Subcutaneous abdominal adipose tissue (tissue), 5 donors: ENCODE data around the gene ATRAID.
"Not testable (repeated sequence)": the region's sequence is repeated elsewhere in the genome, so short reads cannot be mapped to it uniquely, and the experiment has no call there.

Experiments used
- H3K27ac ChIP-seq: one replicate; pipeline ENCODE4 v1.7.0; 2013; ENCODE audit warnings: low read depth, mild to moderate bottlenecking, inconsistent platforms, low read length, moderate library complexity
- H3K27me3 ChIP-seq, 5 donors: one replicate each; pipeline ENCODE4 v1.7.0; 2013; ENCODE audit warnings: low read length in 5 of 5, inconsistent platforms in 1 of 5; ENCODE audit not compliant: control insufficient read depth in 5 of 5, insufficient read depth in 4 of 5
- H3K36me3 ChIP-seq, 5 donors: one replicate each; pipeline ENCODE4 v1.7.0; 2013; ENCODE audit warnings: low read length in 5 of 5; ENCODE audit not compliant: control insufficient read depth in 5 of 5, insufficient read depth in 5 of 5
- H3K4me1 ChIP-seq, 5 donors: one replicate each; pipeline ENCODE4 v1.7.0; 2013; ENCODE audit warnings: low read length in 5 of 5, mild to moderate bottlenecking in 3 of 5, moderate library complexity in 1 of 5; ENCODE audit not compliant: control insufficient read depth in 5 of 5, insufficient read depth in 5 of 5
- H3K4me3 ChIP-seq, 5 donors: one replicate each; pipeline ENCODE4 v1.7.0; 2013; ENCODE audit warnings: low read length in 5 of 5, low read depth in 1 of 5
- H3K9ac ChIP-seq, 5 donors: one replicate each; pipeline ENCODE4 v1.7.0; 2013; ENCODE audit warnings: low read length in 5 of 5, mild to moderate bottlenecking in 4 of 5, moderate library complexity in 3 of 5
- H3K9me3 ChIP-seq, 5 donors: one replicate each; pipeline ENCODE4 v1.7.0; 2013; ENCODE audit warnings: low read length in 5 of 5; ENCODE audit not compliant: control insufficient read depth in 5 of 5
- donor health status: healthy.
- donor health status: healthy.
- donor health status: healthy.
- donor health status: healthy.
- donor health status: healthy.

ATRAID gene, protein sequence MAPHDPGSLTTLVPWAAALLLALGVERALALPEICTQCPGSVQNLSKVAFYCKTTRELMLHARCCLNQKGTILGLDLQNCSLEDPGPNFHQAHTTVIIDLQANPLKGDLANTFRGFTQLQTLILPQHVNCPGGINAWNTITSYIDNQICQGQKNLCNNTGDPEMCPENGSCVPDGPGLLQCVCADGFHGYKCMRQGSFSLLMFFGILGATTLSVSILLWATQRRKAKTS

DNA sequence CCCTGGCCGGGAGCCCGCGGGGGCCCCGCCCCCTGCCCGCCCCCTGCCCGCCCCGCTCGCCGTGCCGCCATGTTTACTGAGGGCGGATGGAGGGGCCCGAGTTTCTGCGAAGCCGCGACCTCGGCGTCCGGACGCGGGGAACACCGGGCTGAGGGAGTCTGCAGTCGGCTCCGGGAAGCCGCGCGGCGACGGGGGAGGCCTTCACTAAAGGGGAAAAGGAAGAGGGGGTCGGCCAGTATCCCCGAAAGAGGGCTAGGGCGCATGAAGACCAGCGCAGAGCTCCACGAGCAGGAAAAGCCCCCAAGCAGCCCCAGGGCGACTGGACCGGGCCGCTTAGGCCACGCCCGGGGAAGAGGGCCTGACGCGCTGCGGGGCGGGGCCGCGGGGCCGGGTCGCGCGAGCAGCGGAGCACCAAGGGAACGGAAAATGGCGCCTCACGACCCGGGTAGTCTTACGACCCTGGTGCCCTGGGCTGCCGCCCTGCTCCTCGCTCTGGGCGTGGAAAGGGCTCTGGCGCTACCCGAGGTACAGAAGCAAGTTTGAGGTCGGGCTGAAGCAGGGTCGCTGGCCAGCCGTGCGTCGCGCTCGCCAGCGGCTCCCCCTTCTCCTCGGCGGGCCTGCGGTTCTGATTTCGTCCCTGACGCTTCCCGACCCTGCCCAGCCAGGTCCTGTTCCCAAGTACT, at the start of gene ATRAID, which contains the start of gene SLC5A6:
ATRAID (plus strand) TSS at position 99 of the 683 bp plus-strand sequence; CDS start at position 427, 328 bp downstream.
SLC5A6 (minus strand) TSS at position 326 of the 683 bp plus-strand sequence. CDS start 4,618 bp downstream, outside the sequence.
- no peaks in the 10 kb centered on the region for H3K9me3 ChIP-seq
- H3K9ac ChIP-seq, result peak within 1 kb of the TSS; percentile 92 to 99 (median 97)
- peaks cover 3 to 28% (median 19%) of the 10 kb centered on the region in 5 donors for H3K36me3 ChIP-seq
- peaks cover 5 to 57% (median 55%) of the 10 kb centered on the region in 5 donors for H3K4me1 ChIP-seq
- peak within 1 kb of the TSS; percentile 93 to 99 (median 96) for H3K4me3 ChIP-seq
- peak within 1 kb of the TSS; percentile 94 for H3K27ac ChIP-seq
- H3K27me3 ChIP-seq, result no peaks in the 10 kb centered on the region

- no peaks in the 10 kb centered on the region for H3K4me1 ChIP-seq
- H3K9ac ChIP-seq, result no peak overlapping the region
Observed at GRCh38 chr2:27162151-27163121, 49.4 kb upstream of the ATRAID start.

GRCh38 chr2:27164960-27165763, 46.7 kb upstream of the ATRAID start:
- peaks cover 0 to 6% (median 3%) of the 10 kb centered on the region in 5 donors for H3K4me1 ChIP-seq
- H3K9me3 ChIP-seq, result no peaks in the 10 kb centered on the region
- no peaks in the 10 kb centered on the region for H3K27me3 ChIP-seq
- H3K27ac ChIP-seq, result no peak overlapping the region
- no peaks in the 10 kb centered on the region for H3K36me3 ChIP-seq
- H3K4me3 ChIP-seq, result no peak overlapping the region
- H3K9ac ChIP-seq, result no peak overlapping the region

More at GRCh38 chr2:27162151-27163121, 49.4 kb upstream of the ATRAID start:
- no peaks in the 10 kb centered on the region for H3K9me3 ChIP-seq
- H3K27me3 ChIP-seq, result no peaks in the 10 kb centered on the region
- no peak overlapping the region for H3K4me3 ChIP-seq
- no peaks in the 10 kb centered on the region for H3K36me3 ChIP-seq
- H3K27ac ChIP-seq, result no peak overlapping the region

DNA sequence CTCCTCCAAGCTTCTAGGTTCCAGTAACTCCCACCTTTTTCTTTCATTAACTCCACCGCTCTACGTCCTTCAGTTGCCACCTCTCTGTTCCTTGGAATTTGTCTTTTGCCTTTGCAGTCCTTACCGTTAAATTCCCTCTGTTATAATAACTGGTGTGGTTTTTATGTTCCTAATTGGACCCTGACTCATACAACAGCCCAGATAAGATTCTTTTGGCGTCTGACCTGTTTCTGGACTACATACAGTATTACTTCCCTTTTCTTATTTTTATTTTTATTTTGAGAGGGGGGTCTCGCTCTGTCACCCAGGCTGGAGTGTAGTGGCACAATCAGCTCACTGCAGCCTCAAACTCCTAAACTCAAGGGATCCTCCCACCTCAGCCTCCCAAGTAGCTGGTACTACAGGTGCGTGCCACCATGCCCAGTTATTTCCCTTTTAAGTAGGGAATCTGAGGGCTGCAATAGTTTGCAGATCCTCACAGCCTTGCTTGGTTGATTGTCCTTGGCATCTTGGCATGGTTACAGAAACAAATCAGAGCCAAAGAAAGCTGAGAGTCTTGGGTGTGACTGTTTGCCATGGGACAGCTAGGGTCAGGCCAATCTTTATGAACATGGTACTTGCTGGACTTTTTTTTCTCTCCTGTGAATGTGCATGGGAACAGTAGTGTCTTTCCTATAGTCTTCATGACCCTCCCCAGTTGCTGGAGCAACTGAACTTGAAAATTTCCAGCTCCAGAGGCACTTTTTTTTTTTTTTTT, 41.1 kb upstream of the ATRAID start:
- Histone ChIP-seq H3K4me1 (peaks cover 0 to 33% (median 24%) of the 10 kb centered on the region in 5 donors), H3K9ac (no peak overlapping the region), H3K4me3 (peak overlapping the region in 1 of 5 donors; percentile 47), H3K9me3 (no peaks in the 10 kb centered on the region), H3K27ac (peak overlapping the region; percentile 50), H3K27me3 (no peaks in the 10 kb centered on the region), H3K36me3 (no peaks in the 10 kb centered on the region)

DNA sequence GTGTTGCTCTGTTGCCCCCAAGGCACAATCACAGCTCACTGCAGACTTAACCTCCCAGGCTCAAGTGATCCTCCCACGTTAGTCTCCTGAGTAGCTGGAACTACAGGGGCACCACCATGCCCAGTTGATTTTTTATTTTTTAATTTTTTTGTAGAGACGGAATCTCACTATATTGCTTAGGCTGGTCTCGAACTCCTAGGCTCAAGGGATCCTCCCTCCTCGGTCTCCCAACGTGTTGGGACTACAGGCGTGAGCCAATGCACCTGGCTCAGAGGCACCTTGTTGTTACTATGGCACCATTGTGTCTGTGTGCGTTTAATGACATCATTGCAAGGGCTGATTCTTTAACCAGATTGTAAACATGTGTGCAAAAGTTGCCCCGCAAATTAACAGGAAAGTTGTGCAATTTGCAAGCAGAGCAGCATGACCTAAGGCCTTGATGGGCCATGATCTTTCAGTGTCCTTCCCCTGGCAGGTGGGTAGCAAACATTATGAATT, 40.4 kb upstream of the ATRAID start:
- Histone ChIP-seq H3K4me1 (peaks cover 0 to 33% (median 24%) of the 10 kb centered on the region in 5 donors), H3K9me3 (no peaks in the 10 kb centered on the region), H3K4me3 (no peak overlapping the region), H3K9ac (no peak overlapping the region), H3K36me3 (no peaks in the 10 kb centered on the region), H3K27me3 (no peaks in the 10 kb centered on the region), H3K27ac (peak overlapping the region; percentile 50)

DNA sequence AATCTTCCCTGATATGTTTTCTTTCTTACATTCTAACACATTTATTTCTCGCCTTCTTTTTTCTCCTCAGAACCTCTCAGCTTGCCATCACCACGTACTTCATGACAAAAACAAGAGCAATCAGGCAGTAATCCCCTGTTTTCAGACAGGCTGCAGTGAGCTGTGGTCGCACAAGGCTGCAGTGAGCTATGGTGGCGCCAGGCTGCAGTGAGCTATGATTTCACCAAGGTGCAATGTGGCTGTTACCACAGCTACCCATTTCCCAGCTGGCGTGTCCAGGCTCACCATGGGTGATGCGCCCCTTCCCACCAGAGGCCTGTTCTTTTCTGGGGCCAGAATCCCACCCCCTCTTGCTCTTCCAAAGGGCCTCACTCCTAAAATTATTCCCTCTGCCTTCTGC, 37.2 kb upstream of the ATRAID start:
- H3K9me3 ChIP-seq, result no peaks in the 10 kb centered on the region
- peaks cover 0 to 43% (median 31%) of the 10 kb centered on the region in 5 donors for H3K4me1 ChIP-seq
- H3K9ac ChIP-seq, result no peak overlapping the region
- H3K27me3 ChIP-seq, result peaks cover 0 to 3% (median 0%) of the 10 kb centered on the region in 5 donors
- H3K27ac ChIP-seq, result peak overlapping the region; percentile 52
- H3K36me3 ChIP-seq, result no peaks in the 10 kb centered on the region
- H3K4me3 ChIP-seq, result no peak overlapping the region

DNA sequence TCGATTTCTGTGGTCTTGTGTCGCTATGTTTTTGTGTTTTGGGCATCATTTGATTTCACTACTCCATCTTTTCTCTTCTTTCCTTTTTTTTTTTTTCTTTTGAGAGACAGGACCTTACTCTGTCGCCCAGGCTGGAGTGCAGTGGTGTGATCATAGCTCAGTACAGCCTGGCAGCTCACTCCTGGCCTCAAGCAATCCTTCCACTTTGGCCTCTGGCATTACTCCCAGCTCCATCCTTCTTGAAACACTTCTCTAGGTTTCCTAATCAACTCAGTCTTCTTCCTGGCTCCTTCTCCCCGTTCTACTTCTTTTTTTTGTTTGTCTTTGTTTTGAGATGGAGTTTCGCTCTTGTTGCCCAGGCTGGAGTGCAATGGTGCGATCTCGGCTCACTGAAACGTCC, 36.5 kb upstream of the ATRAID start:
- peaks cover 0 to 43% (median 33%) of the 10 kb centered on the region in 5 donors for H3K4me1 ChIP-seq
- no peaks in the 10 kb centered on the region for H3K9me3 ChIP-seq
- peak overlapping the region in 1 of 5 donors; percentile 57 for H3K9ac ChIP-seq
- H3K36me3 ChIP-seq, result no peaks in the 10 kb centered on the region
- peaks cover 0 to 3% (median 0%) of the 10 kb centered on the region in 5 donors for H3K27me3 ChIP-seq
- H3K4me3 ChIP-seq, result no peak overlapping the region
- peak overlapping the region; percentile 52 for H3K27ac ChIP-seq

GRCh38 chr2:27175781-27176180, 36.1 kb upstream of the ATRAID start:
- H3K27me3 ChIP-seq, H3K9me3 ChIP-seq, H3K36me3 ChIP-seq, H3K4me3 ChIP-seq: not testable (repeated sequence)
- H3K9ac ChIP-seq, result peak overlapping the region in 1 of 5 donors; percentile 57
- H3K4me1 ChIP-seq, result peaks cover 0 to 41% (median 32%) of the 10 kb centered on the region in 5 donors
- peak overlapping the region; percentile 52 for H3K27ac ChIP-seq
